Measurements from ENCODE around the gene FRMPD4. TPM values are rescaled to one million over a fixed set of nuclear protein-coding genes. Genes with fewer than 3 reads are reported as not detected.

FRMPD4 gene
- total and polyA plus RNA-seq, 2 experiments from 2014 or later = 0.19 to 0.80 TPM

DNA sequence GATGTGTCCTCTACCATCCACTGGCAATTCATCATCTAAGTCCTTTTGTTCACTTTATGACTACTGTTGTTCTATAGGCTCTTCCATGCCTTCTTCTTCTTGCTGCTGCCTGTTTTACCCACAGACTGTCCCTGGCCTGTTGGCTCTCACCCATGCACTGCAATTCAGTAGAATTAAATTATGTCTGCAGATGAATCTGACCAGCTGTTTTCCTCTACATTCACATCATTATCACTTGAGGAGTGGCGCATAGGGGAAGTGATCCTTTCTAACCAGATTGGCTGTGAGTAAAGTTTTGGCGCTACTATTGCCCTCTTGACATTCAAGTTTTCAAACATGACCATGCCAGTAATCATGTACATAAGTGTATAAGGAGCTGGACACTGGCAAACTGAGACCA lies 91.7 kb downstream of the FRMPD4 start:
- no peak overlapping the region for H3K27ac ChIP-seq (ENCODE audit: low read depth)
- no peaks in the 10 kb centered on the region for H3F3A ChIP-seq (replicated peaks; ENCODE audit: low read depth)
- no peak overlapping the region for H3K4me3 ChIP-seq
- no peaks in the 10 kb centered on the region for H4K20me1 ChIP-seq (replicated peaks; ENCODE audit: insufficient read depth)
- no peak overlapping the region for H3K4me3 Mint-ChIP-seq
- no peak for DNase-seq (ENCODE audit: low spot score)
- ATAC-seq = no peak
- H3K4me2 ChIP-seq = no peak overlapping the region
- H3K36me3 ChIP-seq (ENCODE audit: insufficient read depth) = no peaks in the 10 kb centered on the region
- no peaks in the 10 kb centered on the region for H3K27me3 ChIP-seq (ENCODE audit: insufficient read depth)
- H3K4me1 ChIP-seq (ENCODE audit: insufficient read depth) = no peaks in the 10 kb centered on the region
- no peaks in the 10 kb centered on the region for H3K27me3 Mint-ChIP-seq (ENCODE audit: insufficient read depth, low read depth, poor library complexity)
- H3K79me2 ChIP-seq (replicated peaks; ENCODE audit: insufficient read depth) = no peaks in the 10 kb centered on the region
- no peak overlapping the region for H2AFZ ChIP-seq
- H3K4me1 Mint-ChIP-seq = no peaks in the 10 kb centered on the region
- H3K9me3 Mint-ChIP-seq = no peaks in the 10 kb centered on the region
- H3K27ac Mint-ChIP-seq = no peak overlapping the region
- no peaks in the 10 kb centered on the region for H3K36me3 Mint-ChIP-seq (ENCODE audit: low read depth)
- TF ChIP-seq CREB1 (CRISPR knock-in tag; IDR thresholded peaks at IDR 0.05; ENCODE audit: low read depth) (no peak), JUNB (IDR thresholded peaks at IDR 0.05; ENCODE audit: unreplicated experiment) (no peak), STAT1 (IDR thresholded peaks at IDR 0.05; ENCODE audit: unreplicated experiment) (no peak), NANOG (IDR thresholded peaks at IDR 0.05; ENCODE audit: borderline replicate concordance) (no peak), POLR2AphosphoS5 (IDR thresholded peaks at IDR 0.05; ENCODE audit: low read depth) (no peak), EZH2 (IDR thresholded peaks at IDR 0.05; ENCODE audit: low read depth, unreplicated experiment) (no peak), ZNF331 (CRISPR knock-in tag; IDR thresholded peaks at IDR 0.05; ENCODE audit: low read depth) (no peak), ZNF462 (CRISPR knock-in tag; IDR thresholded peaks at IDR 0.05) (no peak), ZNF114 (CRISPR knock-in tag; IDR thresholded peaks at IDR 0.05) (no peak), EZH2phosphoT487 (IDR thresholded peaks at IDR 0.05; ENCODE audit: unreplicated experiment) (no peak)
- TF ChIP-seq, protein P1, sequence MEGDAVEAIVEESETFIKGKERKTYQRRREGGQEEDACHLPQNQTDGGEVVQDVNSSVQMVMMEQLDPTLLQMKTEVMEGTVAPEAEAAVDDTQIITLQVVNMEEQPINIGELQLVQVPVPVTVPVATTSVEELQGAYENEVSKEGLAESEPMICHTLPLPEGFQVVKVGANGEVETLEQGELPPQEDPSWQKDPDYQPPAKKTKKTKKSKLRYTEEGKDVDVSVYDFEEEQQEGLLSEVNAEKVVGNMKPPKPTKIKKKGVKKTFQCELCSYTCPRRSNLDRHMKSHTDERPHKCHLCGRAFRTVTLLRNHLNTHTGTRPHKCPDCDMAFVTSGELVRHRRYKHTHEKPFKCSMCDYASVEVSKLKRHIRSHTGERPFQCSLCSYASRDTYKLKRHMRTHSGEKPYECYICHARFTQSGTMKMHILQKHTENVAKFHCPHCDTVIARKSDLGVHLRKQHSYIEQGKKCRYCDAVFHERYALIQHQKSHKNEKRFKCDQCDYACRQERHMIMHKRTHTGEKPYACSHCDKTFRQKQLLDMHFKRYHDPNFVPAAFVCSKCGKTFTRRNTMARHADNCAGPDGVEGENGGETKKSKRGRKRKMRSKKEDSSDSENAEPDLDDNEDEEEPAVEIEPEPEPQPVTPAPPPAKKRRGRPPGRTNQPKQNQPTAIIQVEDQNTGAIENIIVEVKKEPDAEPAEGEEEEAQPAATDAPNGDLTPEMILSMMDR (conservative IDR thresholded peaks at IDR 0.05; ENCODE audit: low read depth in 2 of 2) = no peak
- TF ChIP-seq, protein P2, sequence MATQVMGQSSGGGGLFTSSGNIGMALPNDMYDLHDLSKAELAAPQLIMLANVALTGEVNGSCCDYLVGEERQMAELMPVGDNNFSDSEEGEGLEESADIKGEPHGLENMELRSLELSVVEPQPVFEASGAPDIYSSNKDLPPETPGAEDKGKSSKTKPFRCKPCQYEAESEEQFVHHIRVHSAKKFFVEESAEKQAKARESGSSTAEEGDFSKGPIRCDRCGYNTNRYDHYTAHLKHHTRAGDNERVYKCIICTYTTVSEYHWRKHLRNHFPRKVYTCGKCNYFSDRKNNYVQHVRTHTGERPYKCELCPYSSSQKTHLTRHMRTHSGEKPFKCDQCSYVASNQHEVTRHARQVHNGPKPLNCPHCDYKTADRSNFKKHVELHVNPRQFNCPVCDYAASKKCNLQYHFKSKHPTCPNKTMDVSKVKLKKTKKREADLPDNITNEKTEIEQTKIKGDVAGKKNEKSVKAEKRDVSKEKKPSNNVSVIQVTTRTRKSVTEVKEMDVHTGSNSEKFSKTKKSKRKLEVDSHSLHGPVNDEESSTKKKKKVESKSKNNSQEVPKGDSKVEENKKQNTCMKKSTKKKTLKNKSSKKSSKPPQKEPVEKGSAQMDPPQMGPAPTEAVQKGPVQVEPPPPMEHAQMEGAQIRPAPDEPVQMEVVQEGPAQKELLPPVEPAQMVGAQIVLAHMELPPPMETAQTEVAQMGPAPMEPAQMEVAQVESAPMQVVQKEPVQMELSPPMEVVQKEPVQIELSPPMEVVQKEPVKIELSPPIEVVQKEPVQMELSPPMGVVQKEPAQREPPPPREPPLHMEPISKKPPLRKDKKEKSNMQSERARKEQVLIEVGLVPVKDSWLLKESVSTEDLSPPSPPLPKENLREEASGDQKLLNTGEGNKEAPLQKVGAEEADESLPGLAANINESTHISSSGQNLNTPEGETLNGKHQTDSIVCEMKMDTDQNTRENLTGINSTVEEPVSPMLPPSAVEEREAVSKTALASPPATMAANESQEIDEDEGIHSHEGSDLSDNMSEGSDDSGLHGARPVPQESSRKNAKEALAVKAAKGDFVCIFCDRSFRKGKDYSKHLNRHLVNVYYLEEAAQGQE (IDR thresholded peaks at IDR 0.05; ENCODE audit: unreplicated experiment) = no peak
- TF ChIP-seq, protein P3, sequence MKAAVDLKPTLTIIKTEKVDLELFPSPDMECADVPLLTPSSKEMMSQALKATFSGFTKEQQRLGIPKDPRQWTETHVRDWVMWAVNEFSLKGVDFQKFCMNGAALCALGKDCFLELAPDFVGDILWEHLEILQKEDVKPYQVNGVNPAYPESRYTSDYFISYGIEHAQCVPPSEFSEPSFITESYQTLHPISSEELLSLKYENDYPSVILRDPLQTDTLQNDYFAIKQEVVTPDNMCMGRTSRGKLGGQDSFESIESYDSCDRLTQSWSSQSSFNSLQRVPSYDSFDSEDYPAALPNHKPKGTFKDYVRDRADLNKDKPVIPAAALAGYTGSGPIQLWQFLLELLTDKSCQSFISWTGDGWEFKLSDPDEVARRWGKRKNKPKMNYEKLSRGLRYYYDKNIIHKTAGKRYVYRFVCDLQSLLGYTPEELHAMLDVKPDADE (IDR thresholded peaks at IDR 0.05) = no peak
- H3K9me2 ChIP-seq (ENCODE audit: insufficient read depth) = no peaks in the 10 kb centered on the region

Data from GM23338 (cell line).